OCI-LY3 (cell line): Measurements from ENCODE around the gene FSIP1.

Experiments used
- H2AFZ ChIP-seq: fragments of 200-600, 300-600 bp; shearing (Covaris generic); 2 replicates; pipeline ENCODE4 v1.6.0; 2014; ENCODE audit warnings: antibody characterized with exemption, low read depth, low read length
- H3K27ac ChIP-seq: fragments of 200-600, 300-600 bp; sonication (generic); 2 replicates; pipeline ENCODE4 v1.5.1; 2014; ENCODE audit warnings: mild to moderate bottlenecking, low read length, moderate library complexity, mixed read lengths
- H3K27me3 ChIP-seq: fragments of 200-600, 300-600 bp; sonication (generic); 2 replicates; pipeline ENCODE4 v1.6.1; 2014; ENCODE audit warnings: low read depth, low read length, mixed read lengths
- H3K36me3 ChIP-seq: fragments of 200-600, 300-600 bp; sonication (generic); replicated peaks from 2 replicates; pipeline ENCODE3; 2014; ENCODE audit warnings: low read depth, low read length, mixed read lengths
- H3K4me1 ChIP-seq: fragments of 300-600, 200-600 bp; sonication (generic); 2 replicates; pipeline ENCODE4 v1.6.1; 2014; ENCODE audit warnings: low read length, mixed read lengths
- H3K4me2 ChIP-seq: fragments of 200-600, 300-600 bp; sonication (generic); 2 replicates; pipeline ENCODE4 v1.6.1; 2014; ENCODE audit warnings: low read length, mixed read lengths
- H3K4me3 ChIP-seq: fragments of 300-600, 200-600 bp; sonication (generic); 2 replicates; pipeline ENCODE4 v1.5.1; 2014; ENCODE audit warnings: antibody characterized with exemption, mild to moderate bottlenecking, low read length, moderate library complexity
- H3K79me2 ChIP-seq: fragments of 300-600, 200-600 bp; shearing (Covaris generic); 2 replicates; pipeline ENCODE4 v1.6.1; 2014; ENCODE audit warnings: mild to moderate bottlenecking, low read length, mixed read lengths
- H3K9ac ChIP-seq: fragments of 300-600, 200-600 bp; shearing (Covaris generic); 2 replicates; pipeline ENCODE4 v1.6.0; 2014; ENCODE audit warnings: mild to moderate bottlenecking, low read length, moderate library complexity
- H3K9me3 ChIP-seq: fragments of 200-600, 300-600 bp; shearing (Covaris generic); 2 replicates; pipeline ENCODE4 v1.6.1; 2014; ENCODE audit warnings: low read length, mixed read lengths; ENCODE audit not compliant: insufficient read depth
- H4K20me1 ChIP-seq: fragments of 200-600, 300-600 bp; sonication (generic); 2 replicates; pipeline ENCODE4 v1.6.1; 2016; ENCODE audit warnings: low read length, mixed read lengths; ENCODE audit not compliant: insufficient read depth
- CTCF ChIP-seq: fragments of 200-600, 300-600 bp; sonication (generic); IDR thresholded peaks from 2 replicates; pipeline ENCODE4 v1.5.1; 2014; ENCODE audit warnings: antibody characterized with exemption, low read length, low read depth
- EZH2phosphoT487 ChIP-seq: fragments of 200-600 bp; shearing (Covaris generic); IDR thresholded peaks from 2 replicates; pipeline ENCODE4 v1.6.1; 2018; ENCODE audit warnings: antibody characterized with exemption, mixed run types, low read depth

The FSIP1 gene

GRCh38 chr15:39583596-39584265 is 198.9 kb downstream of the FSIP1 start:
- Histone ChIP-seq H4K20me1 (no peaks in the 10 kb centered on the region), H3K27me3 (no peaks in the 10 kb centered on the region), H3K4me1 (peaks cover 13% of the 10 kb centered on the region), H3K9me3 (no peaks in the 10 kb centered on the region), H3K79me2 (no peaks in the 10 kb centered on the region), H2AFZ (no peak overlapping the region), H3K9ac (no peak overlapping the region), H3K27ac (no peak overlapping the region), H3K4me2 (no peak overlapping the region), H3K36me3 (no peaks in the 10 kb centered on the region), H3K4me3 (no peak overlapping the region)
- TF ChIP-seq EZH2phosphoT487 = no peak
- peak; percentile 65 for TF ChIP-seq CTCF

DNA sequence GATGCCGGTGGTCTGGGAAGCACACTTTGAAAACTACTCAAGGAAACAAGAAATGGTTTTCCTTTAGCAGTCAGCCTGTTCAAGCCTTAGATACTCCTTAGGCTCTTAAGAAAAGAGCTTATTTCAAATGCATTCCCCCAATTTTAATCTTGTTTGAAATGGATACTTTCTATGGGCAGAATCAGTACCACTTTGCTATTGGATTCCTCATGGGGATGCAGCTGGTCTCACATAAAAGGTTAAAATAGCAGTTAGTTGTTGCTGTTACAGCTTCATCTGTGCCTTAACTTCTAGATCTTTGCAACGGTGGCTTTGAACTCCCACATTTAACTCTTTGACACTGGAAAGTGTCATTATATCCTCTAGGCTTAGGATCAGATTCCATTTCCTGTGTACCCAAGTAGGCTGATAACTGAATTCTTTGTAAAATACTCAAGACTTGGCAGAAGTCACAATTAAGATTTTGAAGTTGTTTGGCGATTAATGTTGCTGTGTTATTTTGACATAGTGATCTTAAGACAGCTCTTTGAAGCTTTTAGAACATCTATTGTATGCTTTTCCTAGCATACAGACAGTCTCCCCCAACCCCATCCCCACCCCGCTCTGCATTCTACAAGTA is 199.6 kb downstream of the FSIP1 start:
- Histone ChIP-seq H3K4me3 (no peak overlapping the region), H2AFZ (no peak overlapping the region), H3K79me2 (no peaks in the 10 kb centered on the region), H3K27me3 (no peaks in the 10 kb centered on the region), H3K4me1 (peaks cover 16% of the 10 kb centered on the region), H3K9ac (no peak overlapping the region), H3K27ac (no peak overlapping the region), H4K20me1 (no peaks in the 10 kb centered on the region), H3K9me3 (no peaks in the 10 kb centered on the region), H3K36me3 (no peaks in the 10 kb centered on the region), H3K4me2 (no peak overlapping the region)
- TF ChIP-seq EZH2phosphoT487 = no peak
- no peak for TF ChIP-seq CTCF

DNA sequence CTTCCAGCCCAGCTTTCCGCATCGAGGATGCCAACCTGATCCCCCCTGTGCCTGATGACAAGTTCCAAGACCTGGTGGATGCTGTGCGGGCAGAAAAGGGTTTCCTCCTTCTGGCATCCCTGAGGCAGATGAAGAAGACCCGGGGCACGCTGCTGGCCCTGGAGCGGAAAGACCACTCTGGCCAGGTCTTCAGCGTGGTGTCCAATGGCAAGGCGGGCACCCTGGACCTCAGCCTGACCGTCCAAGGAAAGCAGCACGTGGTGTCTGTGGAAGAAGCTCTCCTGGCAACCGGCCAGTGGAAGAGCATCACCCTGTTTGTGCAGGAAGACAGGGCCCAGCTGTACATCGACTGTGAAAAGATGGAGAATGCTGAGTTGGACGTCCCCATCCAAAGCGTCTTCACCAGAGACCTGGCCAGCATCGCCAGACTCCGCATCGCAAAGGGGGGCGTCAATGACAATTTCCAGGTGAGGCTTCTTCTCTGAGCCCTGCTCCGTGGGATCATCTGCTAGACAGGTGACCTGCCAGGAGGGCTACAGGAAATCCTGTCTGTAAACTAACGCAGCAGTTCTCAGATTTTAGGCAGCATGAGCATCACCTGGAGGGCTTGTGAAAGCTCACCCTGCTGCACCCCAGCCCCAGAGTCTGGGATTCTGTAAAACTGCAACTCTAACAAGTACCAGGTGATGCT is 200.2 kb downstream of the FSIP1 start:
- Histone ChIP-seq H3K4me2 (no peak overlapping the region), H3K4me3 (no peak overlapping the region), H4K20me1 (no peaks in the 10 kb centered on the region), H3K36me3 (no peaks in the 10 kb centered on the region), H3K27ac (no peak overlapping the region), H3K9me3 (no peaks in the 10 kb centered on the region), H3K27me3 (no peaks in the 10 kb centered on the region), H3K9ac (no peak overlapping the region), H2AFZ (no peak overlapping the region), H3K79me2 (no peaks in the 10 kb centered on the region), H3K4me1 (peaks cover 16% of the 10 kb centered on the region)
- TF ChIP-seq CTCF (no peak), EZH2phosphoT487 (no peak)

DNA sequence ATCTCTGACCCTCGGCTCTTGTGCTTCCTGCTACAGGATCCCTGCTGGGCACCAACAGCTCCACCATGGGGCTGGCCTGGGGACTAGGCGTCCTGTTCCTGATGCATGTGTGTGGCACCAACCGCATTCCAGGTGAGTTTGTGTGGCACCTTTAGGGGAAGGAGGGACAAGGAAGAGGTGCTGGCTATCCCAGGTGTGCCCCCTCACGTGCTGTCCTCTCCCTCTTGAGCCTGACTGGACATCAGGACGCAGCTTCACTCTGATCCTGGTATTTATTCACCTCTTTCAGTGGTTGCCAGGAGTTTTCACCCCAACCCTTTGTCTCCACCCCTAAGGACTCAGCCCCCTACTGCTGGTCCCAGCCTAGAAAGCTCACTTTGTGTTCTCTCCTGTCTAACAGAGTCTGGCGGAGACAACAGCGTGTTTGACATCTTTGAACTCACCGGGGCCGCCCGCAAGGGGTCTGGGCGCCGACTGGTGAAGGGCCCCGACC is 200.8 kb downstream of the FSIP1 start:
- Histone ChIP-seq H3K9ac (no peak overlapping the region), H3K9me3 (no peaks in the 10 kb centered on the region), H3K27me3 (no peaks in the 10 kb centered on the region), H3K4me2 (no peak overlapping the region), H3K36me3 (no peaks in the 10 kb centered on the region), H3K27ac (no peak overlapping the region), H3K4me3 (no peak overlapping the region), H4K20me1 (no peaks in the 10 kb centered on the region), H2AFZ (no peak overlapping the region), H3K79me2 (no peaks in the 10 kb centered on the region), H3K4me1 (peaks cover 16% of the 10 kb centered on the region)
- TF ChIP-seq EZH2phosphoT487 (no peak), CTCF (peak; percentile 31; the same call in 1 of the 2 replicates)
